Measurements from ENCODE around the gene DLX2. TPM values are rescaled to one million over a fixed set of nuclear protein-coding genes. Genes with fewer than 3 reads are reported as not detected.

The DLX2 gene
- total RNA-seq, 1 donor from 2014 or later: 0.28 TPM

DNA sequence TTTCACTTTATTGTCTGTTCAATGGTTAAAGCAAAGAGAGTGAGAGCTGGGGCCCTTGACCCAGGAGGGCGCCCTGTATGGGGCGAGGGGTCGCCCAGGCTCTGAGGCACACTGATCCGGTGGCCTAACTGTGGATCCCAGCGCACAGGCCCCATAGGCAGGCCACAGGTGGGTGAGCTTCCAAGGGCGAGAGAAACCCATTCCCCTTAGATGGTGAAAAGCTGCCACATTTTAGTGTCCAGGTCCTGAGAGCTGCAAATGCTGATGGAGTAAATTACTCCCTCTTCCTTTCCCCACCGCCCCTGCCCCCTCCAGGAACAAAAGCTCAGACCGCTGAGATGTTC lies 5.9 kb upstream of the DLX2 start:
- peaks cover 9% of the 10 kb centered on the region for H3K4me1 Mint-ChIP-seq (ENCODE audit: unreplicated experiment)
- H3K4me3 Mint-ChIP-seq (ENCODE audit: unreplicated experiment): no peak overlapping the region
- no peaks in the 10 kb centered on the region for H3K36me3 Mint-ChIP-seq (ENCODE audit: low read depth, unreplicated experiment)
- H3K9me3 Mint-ChIP-seq (ENCODE audit: unreplicated experiment): no peaks in the 10 kb centered on the region
- H3K27me3 Mint-ChIP-seq (ENCODE audit: unreplicated experiment): peaks cover 13% of the 10 kb centered on the region
- no peak overlapping the region for H3K27ac Mint-ChIP-seq (ENCODE audit: unreplicated experiment)
- TF ChIP-seq, protein P1, sequence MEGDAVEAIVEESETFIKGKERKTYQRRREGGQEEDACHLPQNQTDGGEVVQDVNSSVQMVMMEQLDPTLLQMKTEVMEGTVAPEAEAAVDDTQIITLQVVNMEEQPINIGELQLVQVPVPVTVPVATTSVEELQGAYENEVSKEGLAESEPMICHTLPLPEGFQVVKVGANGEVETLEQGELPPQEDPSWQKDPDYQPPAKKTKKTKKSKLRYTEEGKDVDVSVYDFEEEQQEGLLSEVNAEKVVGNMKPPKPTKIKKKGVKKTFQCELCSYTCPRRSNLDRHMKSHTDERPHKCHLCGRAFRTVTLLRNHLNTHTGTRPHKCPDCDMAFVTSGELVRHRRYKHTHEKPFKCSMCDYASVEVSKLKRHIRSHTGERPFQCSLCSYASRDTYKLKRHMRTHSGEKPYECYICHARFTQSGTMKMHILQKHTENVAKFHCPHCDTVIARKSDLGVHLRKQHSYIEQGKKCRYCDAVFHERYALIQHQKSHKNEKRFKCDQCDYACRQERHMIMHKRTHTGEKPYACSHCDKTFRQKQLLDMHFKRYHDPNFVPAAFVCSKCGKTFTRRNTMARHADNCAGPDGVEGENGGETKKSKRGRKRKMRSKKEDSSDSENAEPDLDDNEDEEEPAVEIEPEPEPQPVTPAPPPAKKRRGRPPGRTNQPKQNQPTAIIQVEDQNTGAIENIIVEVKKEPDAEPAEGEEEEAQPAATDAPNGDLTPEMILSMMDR (IDR thresholded peaks at IDR 0.05; ENCODE audit: unreplicated experiment): no peak
- DNase-seq (ENCODE audit: low spot score): no peak

DNA sequence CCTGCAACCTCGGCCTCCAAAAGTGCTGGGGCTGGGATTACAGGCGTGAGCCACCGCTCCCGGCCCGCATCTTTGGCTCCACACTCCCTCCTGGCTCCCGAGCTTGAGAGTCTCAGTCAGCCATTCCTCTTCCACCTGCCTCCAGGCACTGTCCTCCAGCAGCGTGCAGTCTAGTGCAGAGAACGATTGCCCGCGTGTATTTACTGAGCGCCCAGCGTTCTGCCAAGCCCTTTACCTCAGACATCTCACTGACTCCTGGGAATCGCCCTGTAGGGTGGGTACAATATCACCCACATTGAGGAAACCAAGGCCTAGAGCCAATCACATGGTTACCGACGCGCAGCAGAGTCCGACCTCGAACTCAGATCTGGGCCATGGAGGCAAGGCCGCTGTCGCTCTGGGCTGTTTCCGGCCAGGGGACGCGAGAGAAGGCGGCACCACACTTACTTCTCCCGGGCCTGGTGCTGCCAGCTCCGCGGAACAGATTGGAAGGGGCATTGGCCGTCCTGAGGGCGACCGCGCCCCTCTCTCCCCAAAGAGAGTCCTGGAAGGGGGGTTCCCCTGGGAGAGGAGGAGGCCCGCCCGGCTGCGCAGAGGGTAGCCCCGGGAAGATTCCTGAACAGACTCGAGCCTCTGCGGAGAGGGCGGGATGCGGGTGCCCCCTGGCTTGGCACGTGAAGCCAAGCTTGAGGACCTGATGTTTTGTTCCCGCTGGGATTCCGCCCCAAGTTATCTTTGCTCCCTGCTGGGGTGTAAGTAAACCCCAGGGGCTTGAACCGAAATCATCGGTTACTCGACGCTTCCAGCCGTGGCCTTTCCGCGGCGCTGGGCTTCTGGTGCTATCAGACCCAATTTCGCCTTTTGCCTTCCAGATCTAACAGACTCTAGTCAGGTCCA lies 5.2 kb upstream of the DLX2 start:
- Mint-ChIP-seq H3K9me3 (ENCODE audit: unreplicated experiment) (no peaks in the 10 kb centered on the region), H3K4me3 (ENCODE audit: unreplicated experiment) (no peak overlapping the region), H3K27me3 (ENCODE audit: unreplicated experiment) (peaks cover 13% of the 10 kb centered on the region), H3K27ac (ENCODE audit: unreplicated experiment) (no peak overlapping the region), H3K4me1 (ENCODE audit: unreplicated experiment) (peaks cover 13% of the 10 kb centered on the region), H3K36me3 (ENCODE audit: low read depth, unreplicated experiment) (no peaks in the 10 kb centered on the region)
- TF ChIP-seq, protein P1 (IDR thresholded peaks at IDR 0.05; ENCODE audit: unreplicated experiment): no peak
- DNase-seq (ENCODE audit: low spot score): no peak

DNA sequence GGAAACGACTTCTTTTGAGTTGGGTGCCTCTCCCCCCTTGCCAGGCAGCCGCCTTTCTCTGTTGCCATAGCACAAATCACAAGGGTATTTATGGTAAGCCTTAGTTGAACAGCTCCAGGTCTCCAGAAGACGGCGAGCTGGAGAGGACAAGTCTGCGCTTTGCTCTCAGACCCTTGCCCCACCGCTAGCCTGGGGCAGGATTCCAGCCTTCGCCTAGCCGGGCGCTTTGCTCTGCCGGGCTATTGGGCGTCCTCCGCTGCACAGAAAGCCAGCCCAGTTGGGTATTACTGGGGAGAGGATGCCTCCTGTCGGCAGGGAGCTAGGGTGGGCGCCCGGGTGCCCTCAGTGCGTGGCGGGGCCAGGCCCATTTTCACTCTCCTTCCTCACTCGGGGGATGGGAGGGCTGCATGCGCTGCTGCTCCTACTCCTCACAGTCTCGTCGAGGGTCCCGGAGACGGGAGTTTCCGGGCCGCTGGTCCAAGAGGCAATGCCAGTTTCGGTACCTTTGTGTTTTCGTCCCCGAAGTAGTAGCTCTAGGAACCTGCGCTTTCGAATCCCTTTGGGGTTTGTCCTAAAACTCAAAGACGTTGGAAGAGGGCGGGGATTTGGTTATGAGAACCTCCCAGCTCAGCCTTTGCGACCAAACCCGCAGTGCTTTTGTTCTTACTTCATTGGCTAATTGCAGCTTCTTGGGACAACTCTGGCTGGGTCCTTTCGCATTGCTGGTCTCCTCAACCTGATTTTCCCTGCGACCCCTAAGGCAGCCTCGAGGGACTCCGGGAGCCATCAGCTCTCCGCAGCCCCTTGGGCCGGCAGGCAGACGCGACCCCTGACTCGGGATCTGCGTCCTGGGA lies 3.6 kb upstream of the DLX2 start:
- Mint-ChIP-seq H3K27ac (ENCODE audit: unreplicated experiment) (no peak overlapping the region), H3K9me3 (ENCODE audit: unreplicated experiment) (no peaks in the 10 kb centered on the region), H3K4me3 (ENCODE audit: unreplicated experiment) (peak overlapping the region; percentile 15), H3K4me1 (ENCODE audit: unreplicated experiment) (peaks cover 18% of the 10 kb centered on the region), H3K36me3 (ENCODE audit: low read depth, unreplicated experiment) (no peaks in the 10 kb centered on the region), H3K27me3 (ENCODE audit: unreplicated experiment) (peaks cover 19% of the 10 kb centered on the region)
- TF ChIP-seq, protein P1 (IDR thresholded peaks at IDR 0.05; ENCODE audit: unreplicated experiment): no peak
- DNase-seq (ENCODE audit: low spot score): no peak

DNA sequence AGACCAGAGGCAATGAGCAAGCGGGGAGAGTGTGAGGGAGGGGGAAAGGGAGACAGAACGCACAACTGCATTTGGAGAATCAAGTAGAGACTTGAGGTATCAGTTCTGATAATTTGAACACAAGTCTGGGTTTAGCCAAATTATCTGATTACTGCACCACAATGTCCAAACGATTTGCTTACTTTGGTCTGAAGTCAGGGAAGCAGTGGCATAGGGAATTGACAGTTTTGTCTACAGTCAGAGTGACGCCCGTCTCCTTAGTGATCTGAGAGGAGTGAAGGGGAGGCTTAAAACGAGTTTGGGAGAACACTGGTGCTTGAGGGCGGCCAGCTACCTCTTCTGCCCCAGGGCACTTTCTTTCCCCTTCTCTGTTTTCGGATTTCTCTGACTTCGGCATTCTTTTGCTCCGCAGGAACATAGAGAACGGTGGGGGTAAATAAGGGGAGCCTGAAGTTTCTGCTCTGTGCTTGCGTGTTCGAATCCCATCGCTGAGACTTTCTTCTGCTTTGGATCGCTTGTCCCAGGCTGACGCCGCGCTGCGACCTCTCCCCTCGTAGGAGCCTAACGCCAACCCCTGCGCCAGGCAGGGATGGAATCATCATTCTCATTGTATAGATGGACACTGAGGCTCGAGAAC lies 2.9 kb upstream of the DLX2 start:
- Mint-ChIP-seq H3K27ac (ENCODE audit: unreplicated experiment) (no peak overlapping the region), H3K36me3 (ENCODE audit: low read depth, unreplicated experiment) (no peaks in the 10 kb centered on the region), H3K4me1 (ENCODE audit: unreplicated experiment) (peaks cover 21% of the 10 kb centered on the region), H3K9me3 (ENCODE audit: unreplicated experiment) (no peaks in the 10 kb centered on the region), H3K27me3 (ENCODE audit: unreplicated experiment) (peaks cover 22% of the 10 kb centered on the region), H3K4me3 (ENCODE audit: unreplicated experiment) (no peak overlapping the region)
- DNase-seq (ENCODE audit: low spot score): no peak
- TF ChIP-seq, protein P1 (IDR thresholded peaks at IDR 0.05; ENCODE audit: unreplicated experiment): no peak
